ENCODE data around the gene TTC39A. TPM values are rescaled to one million over a fixed set of nuclear protein-coding genes. Genes with fewer than 3 reads are reported as not detected.

TTC39A gene
- total and polyA plus RNA-seq, 4 experiments from 2014 or later: not detected

DNA sequence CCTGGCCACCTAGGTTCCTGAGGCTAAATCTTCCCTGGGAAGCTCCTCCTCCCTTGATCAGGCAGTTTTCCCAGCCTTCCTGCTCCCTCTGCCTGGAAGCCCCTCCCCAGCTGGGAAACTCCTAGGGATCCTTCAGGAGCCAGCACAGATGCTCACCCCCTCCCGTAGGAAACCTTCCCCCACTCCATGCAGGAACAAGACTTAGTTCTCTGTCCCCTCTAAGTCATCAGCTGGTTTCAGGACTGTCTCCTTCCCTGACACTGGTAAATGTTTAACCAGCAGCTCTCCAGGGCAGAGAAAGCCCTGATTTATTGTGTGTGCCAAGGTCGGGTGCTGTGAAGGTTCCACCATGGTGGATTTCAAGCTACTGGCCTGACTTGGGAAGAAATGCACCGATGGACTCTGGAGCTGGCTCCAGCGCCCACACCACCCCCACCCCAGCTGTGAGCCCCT is 25.0 kb downstream of the TTC39A start:
- H3K27me3 Mint-ChIP-seq: no peaks in the 10 kb centered on the region
- H3K9me3 Mint-ChIP-seq: no peaks in the 10 kb centered on the region
- H3K4me3 ChIP-seq (ENCODE audit: low read length in 2 of 2): no peak overlapping the region
- CTCF ChIA-PET (ENCODE audit: partially characterized antibody): interaction anchor here (2.5 kb wide), 1 partner anchor 9 kb away, joined by 24 read pairs; no protein-coding TSS in a partner anchor
- no peaks in the 10 kb centered on the region for H3K36me3 ChIP-seq (ENCODE audit: insufficient read depth, low read length)
- H3K27ac Mint-ChIP-seq: no peak overlapping the region
- DNase-seq: no peak
- H3K27ac ChIP-seq (ENCODE audit: low read depth, low read length): no peak overlapping the region
- no peak overlapping the region for H3K4me3 Mint-ChIP-seq
- H3K4me1 Mint-ChIP-seq: peaks cover 0 to 2% (median under 1%) of the 10 kb centered on the region in 4 donors
- no peaks in the 10 kb centered on the region for H3K27me3 ChIP-seq (ENCODE audit: insufficient read depth, low read length)
- no peaks in the 10 kb centered on the region for H3K4me1 ChIP-seq (ENCODE audit: insufficient read depth, low read length)
- POLR2A ChIA-PET (ENCODE audit: partially characterized antibody): no interaction called here
- H3K36me3 Mint-ChIP-seq: no peaks in the 10 kb centered on the region
- intact Hi-C loops (cut with micrococcal nuclease): no loop called here
- H3K9me3 ChIP-seq (ENCODE audit: control insufficient read depth in 1 of 2, low read length in 2 of 2): no peaks in the 10 kb centered on the region

DNA sequence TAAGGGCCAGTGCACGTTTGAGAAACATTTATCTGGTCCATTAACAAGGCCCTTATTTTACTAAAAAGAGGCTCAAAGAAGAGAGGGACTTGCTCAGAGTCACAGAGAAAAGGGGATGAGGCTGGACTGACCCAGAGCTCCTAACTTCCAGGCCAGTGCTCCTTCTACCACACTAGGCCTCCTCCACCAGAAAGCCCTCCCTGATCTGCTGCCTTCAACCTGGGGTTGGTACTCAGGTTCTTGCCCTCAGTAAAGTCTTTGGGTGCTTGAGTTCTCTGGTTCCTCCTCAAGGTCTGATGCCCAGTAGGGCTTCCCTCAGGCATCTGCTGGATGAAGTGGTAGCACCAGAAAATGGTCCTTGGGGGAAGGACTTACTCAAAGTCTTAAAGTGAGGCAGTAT is 26.0 kb downstream of the TTC39A start:
- Mint-ChIP-seq H3K4me1 (peaks cover 0 to 2% (median under 1%) of the 10 kb centered on the region in 4 donors), H3K36me3 (no peaks in the 10 kb centered on the region), H3K27ac (peak overlapping the region in 1 of 7 donors; percentile 64), H3K4me3 (no peak overlapping the region), H3K9me3 (no peaks in the 10 kb centered on the region), H3K27me3 (no peaks in the 10 kb centered on the region)
- H3K4me3 ChIP-seq (ENCODE audit: low read length in 2 of 2): no peak overlapping the region
- no peaks in the 10 kb centered on the region for H3K4me1 ChIP-seq (ENCODE audit: insufficient read depth, low read length)
- ChIA-PET POLR2A (ENCODE audit: partially characterized antibody) (no interaction called here), CTCF (ENCODE audit: partially characterized antibody) (interaction anchor here (2.5 kb wide), 1 partner anchor 8 kb away, joined by 24 read pairs; no protein-coding TSS in a partner anchor)
- intact Hi-C loops (cut with micrococcal nuclease): no loop called here
- no peaks in the 10 kb centered on the region for H3K36me3 ChIP-seq (ENCODE audit: insufficient read depth, low read length)
- H3K27ac ChIP-seq (ENCODE audit: low read depth, low read length): no peak overlapping the region
- H3K9me3 ChIP-seq (ENCODE audit: control insufficient read depth in 1 of 2, low read length in 2 of 2): no peaks in the 10 kb centered on the region
- no peaks in the 10 kb centered on the region for H3K27me3 ChIP-seq (ENCODE audit: insufficient read depth, low read length)
- DNase-seq: no peak

DNA sequence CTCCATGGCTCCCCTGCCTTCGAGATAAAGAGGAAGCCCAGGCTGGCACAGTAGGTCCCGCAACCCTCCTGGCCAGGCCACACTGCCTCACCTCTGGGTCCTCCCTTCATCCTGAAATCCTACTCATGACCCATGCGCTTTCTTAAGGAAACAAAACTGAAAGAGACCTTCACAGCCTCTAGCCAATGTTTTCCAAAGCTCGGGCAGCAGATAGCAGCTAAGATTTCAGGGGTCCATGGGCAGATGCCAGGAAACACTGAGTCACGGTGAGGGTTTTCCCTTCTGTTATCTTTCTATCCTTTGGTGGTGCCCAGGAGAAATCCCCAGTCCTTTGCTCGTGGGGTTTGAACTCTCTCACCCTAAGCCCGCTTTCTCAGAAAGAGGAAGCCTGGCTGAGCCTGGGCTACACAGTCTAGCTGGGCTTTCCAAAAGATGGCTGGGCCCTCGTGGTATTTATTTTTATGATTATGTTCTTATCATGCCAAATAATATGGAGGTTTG is 26.6 kb downstream of the TTC39A start:
- Histone ChIP-seq H3K9me3 (ENCODE audit: control insufficient read depth in 1 of 2, low read length in 2 of 2) (no peaks in the 10 kb centered on the region), H3K36me3 (ENCODE audit: insufficient read depth, low read length) (no peaks in the 10 kb centered on the region), H3K4me1 (ENCODE audit: insufficient read depth, low read length) (no peaks in the 10 kb centered on the region), H3K4me3 (ENCODE audit: low read length in 2 of 2) (no peak overlapping the region), H3K27ac (ENCODE audit: low read depth, low read length) (no peak overlapping the region), H3K27me3 (ENCODE audit: insufficient read depth, low read length) (no peaks in the 10 kb centered on the region)
- Mint-ChIP-seq H3K9me3 (no peaks in the 10 kb centered on the region), H3K27me3 (no peaks in the 10 kb centered on the region), H3K27ac (peak overlapping the region in 3 of 7 donors; percentile 19 to 53 (median 52)), H3K36me3 (no peaks in the 10 kb centered on the region), H3K4me1 (peaks cover 0 to 2% (median under 1%) of the 10 kb centered on the region in 4 donors), H3K4me3 (no peak overlapping the region)
- POLR2A ChIA-PET (ENCODE audit: partially characterized antibody): no interaction called here
- no peak for DNase-seq
- intact Hi-C loops (cut with micrococcal nuclease): no loop called here
- CTCF ChIA-PET (ENCODE audit: partially characterized antibody): no interaction called here

DNA sequence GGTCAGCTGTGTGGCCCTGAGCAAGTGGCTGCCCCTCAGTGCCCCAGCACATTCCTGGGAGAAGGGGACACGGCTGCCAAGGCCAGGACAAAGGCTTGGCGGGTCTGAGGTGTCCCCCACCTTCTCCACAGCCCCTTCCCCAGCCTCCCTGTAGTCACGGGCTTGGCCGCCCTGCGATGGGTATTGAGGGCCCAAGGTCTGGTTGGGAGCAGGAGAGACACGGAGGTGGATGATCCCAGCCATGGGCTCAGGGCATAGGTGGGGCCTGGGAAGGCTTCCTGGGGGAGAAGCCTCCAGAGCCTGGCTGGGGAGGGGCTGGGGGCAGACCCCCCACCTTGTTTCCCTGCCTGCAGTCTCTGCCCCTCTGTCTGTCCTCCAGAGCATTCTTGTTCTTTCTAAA is 27.0 kb downstream of the TTC39A start:
- no peaks in the 10 kb centered on the region for H3K9me3 ChIP-seq (ENCODE audit: control insufficient read depth in 1 of 2, low read length in 2 of 2)
- Mint-ChIP-seq H3K4me3 (no peak overlapping the region), H3K36me3 (no peaks in the 10 kb centered on the region), H3K9me3 (no peaks in the 10 kb centered on the region), H3K27me3 (no peaks in the 10 kb centered on the region), H3K4me1 (peaks cover 0 to 3% (median 2%) of the 10 kb centered on the region in 4 donors), H3K27ac (peak overlapping the region in 1 of 7 donors; percentile 52)
- no peaks in the 10 kb centered on the region for H3K36me3 ChIP-seq (ENCODE audit: insufficient read depth, low read length)
- no peak overlapping the region for H3K27ac ChIP-seq (ENCODE audit: low read depth, low read length)
- no peaks in the 10 kb centered on the region for H3K4me1 ChIP-seq (ENCODE audit: insufficient read depth, low read length)
- intact Hi-C loops (cut with micrococcal nuclease): no loop called here
- DNase-seq: no peak
- ChIA-PET POLR2A (ENCODE audit: partially characterized antibody) (no interaction called here), CTCF (ENCODE audit: partially characterized antibody) (no interaction called here)
- H3K4me3 ChIP-seq (ENCODE audit: low read length in 2 of 2): no peak overlapping the region
- H3K27me3 ChIP-seq (ENCODE audit: insufficient read depth, low read length): no peaks in the 10 kb centered on the region

DNA sequence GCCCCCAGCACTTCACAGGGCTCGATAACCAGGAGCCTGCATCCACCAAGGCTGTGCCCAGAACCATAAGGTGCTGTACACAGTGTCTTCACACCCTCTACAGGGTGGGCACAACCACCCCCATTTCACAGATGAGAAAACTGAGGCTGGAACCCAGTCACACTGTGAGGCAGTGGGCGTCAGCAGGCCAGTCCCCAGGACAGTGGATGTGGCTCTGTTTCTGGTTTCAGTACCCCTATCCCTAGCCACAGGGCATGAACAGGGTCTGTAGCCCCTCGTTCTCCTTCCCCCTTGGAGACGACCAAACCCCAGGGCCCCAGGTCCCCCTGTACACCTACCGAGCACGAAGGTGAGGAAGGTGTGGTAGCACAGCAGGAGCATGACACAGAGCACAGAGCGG is 27.6 kb downstream of the TTC39A start:
- Histone ChIP-seq H3K27me3 (ENCODE audit: insufficient read depth, low read length) (no peaks in the 10 kb centered on the region), H3K4me1 (ENCODE audit: insufficient read depth, low read length) (no peaks in the 10 kb centered on the region), H3K36me3 (ENCODE audit: insufficient read depth, low read length) (no peaks in the 10 kb centered on the region), H3K9me3 (ENCODE audit: control insufficient read depth in 1 of 2, low read length in 2 of 2) (no peaks in the 10 kb centered on the region), H3K27ac (ENCODE audit: low read depth, low read length) (no peak overlapping the region), H3K4me3 (ENCODE audit: low read length in 2 of 2) (no peak overlapping the region)
- peaks cover 2 to 8% (median 4%) of the 10 kb centered on the region in 4 donors for H3K4me1 Mint-ChIP-seq
- intact Hi-C loops (cut with micrococcal nuclease): no loop called here
- H3K27ac Mint-ChIP-seq: no peak overlapping the region
- H3K36me3 Mint-ChIP-seq: no peaks in the 10 kb centered on the region
- ChIA-PET CTCF (ENCODE audit: partially characterized antibody) (no interaction called here), POLR2A (ENCODE audit: partially characterized antibody) (no interaction called here)
- no peaks in the 10 kb centered on the region for H3K27me3 Mint-ChIP-seq
- H3K4me3 Mint-ChIP-seq: no peak overlapping the region
- H3K9me3 Mint-ChIP-seq: no peaks in the 10 kb centered on the region
- no peak for DNase-seq

DNA sequence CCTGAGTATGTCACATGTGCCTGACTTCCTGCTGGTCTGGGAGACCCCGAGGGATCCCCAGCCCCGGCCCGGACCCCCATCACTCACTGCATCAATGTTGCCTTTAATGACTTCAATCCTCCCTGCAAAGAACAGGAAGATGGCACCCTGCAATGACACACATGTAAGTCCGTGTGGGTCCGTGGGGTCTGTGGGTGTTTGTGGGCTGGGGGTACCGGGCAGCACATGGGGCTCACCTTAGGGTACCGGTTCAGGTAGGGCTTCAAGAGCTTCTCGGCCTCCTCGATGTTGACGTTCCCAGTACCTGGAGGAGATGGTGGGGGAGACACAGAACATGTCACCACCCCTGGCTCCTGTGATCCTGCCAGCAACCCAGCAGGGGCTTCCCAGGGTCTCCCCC is 28.1 kb downstream of the TTC39A start:
- ChIA-PET POLR2A (ENCODE audit: partially characterized antibody) (no interaction called here), CTCF (ENCODE audit: partially characterized antibody) (no interaction called here)
- Histone ChIP-seq H3K36me3 (ENCODE audit: insufficient read depth, low read length) (no peaks in the 10 kb centered on the region), H3K4me1 (ENCODE audit: insufficient read depth, low read length) (peaks cover under 1% of the 10 kb centered on the region), H3K27me3 (ENCODE audit: insufficient read depth, low read length) (no peaks in the 10 kb centered on the region), H3K9me3 (ENCODE audit: control insufficient read depth in 1 of 2, low read length in 2 of 2) (no peaks in the 10 kb centered on the region), H3K4me3 (ENCODE audit: low read length in 2 of 2) (no peak overlapping the region), H3K27ac (ENCODE audit: low read depth, low read length) (no peak overlapping the region)
- intact Hi-C loops (cut with micrococcal nuclease): no loop called here
- H3K27ac Mint-ChIP-seq: no peak overlapping the region
- H3K36me3 Mint-ChIP-seq: no peaks in the 10 kb centered on the region
- H3K27me3 Mint-ChIP-seq: no peaks in the 10 kb centered on the region
- H3K9me3 Mint-ChIP-seq: no peaks in the 10 kb centered on the region
- H3K4me1 Mint-ChIP-seq: peaks cover 6 to 13% (median 7%) of the 10 kb centered on the region in 4 donors
- no peak for DNase-seq
- no peak overlapping the region for H3K4me3 Mint-ChIP-seq

DNA sequence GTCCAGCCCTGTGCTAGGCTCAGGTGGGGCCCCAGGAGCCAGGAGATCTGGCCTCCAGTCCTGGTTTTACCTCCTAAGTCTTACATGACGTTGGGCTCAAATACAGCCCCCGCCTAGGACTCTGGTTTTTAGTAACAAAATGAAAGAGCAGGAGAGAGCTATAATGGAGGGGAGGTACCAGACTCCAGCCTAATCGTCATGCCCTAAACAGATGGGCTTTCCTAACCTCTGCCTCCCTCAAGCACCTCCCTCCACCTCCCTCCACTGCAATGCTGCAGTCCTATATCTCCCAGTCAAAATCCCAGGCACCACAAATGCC is 28.6 kb downstream of the TTC39A start:
- intact Hi-C loops (cut with micrococcal nuclease): no loop called here
- H3K9me3 Mint-ChIP-seq: no peaks in the 10 kb centered on the region
- no peak for DNase-seq
- Histone ChIP-seq H3K36me3 (ENCODE audit: insufficient read depth, low read length) (no peaks in the 10 kb centered on the region), H3K4me1 (ENCODE audit: insufficient read depth, low read length) (peaks cover 5% of the 10 kb centered on the region), H3K27me3 (ENCODE audit: insufficient read depth, low read length) (no peaks in the 10 kb centered on the region), H3K4me3 (ENCODE audit: low read length in 2 of 2) (no peak overlapping the region), H3K27ac (ENCODE audit: low read depth, low read length) (no peak overlapping the region), H3K9me3 (ENCODE audit: control insufficient read depth in 1 of 2, low read length in 2 of 2) (no peaks in the 10 kb centered on the region)
- H3K4me3 Mint-ChIP-seq: no peak overlapping the region
- H3K36me3 Mint-ChIP-seq: no peaks in the 10 kb centered on the region
- POLR2A ChIA-PET (ENCODE audit: partially characterized antibody): no interaction called here
- H3K27ac Mint-ChIP-seq: no peak overlapping the region
- peaks cover 6 to 16% (median 10%) of the 10 kb centered on the region in 4 donors for H3K4me1 Mint-ChIP-seq
- CTCF ChIA-PET (ENCODE audit: partially characterized antibody): no interaction called here
- H3K27me3 Mint-ChIP-seq: no peaks in the 10 kb centered on the region

Measured in CD4-positive, alpha-beta memory T cell (primary cell).